Activated CD4-positive, alpha-beta memory T cell treated with anti-CD3 and anti-CD28 coated beads for 36 hours (primary cell): ENCODE data around the gene TPPP3. TPM values are rescaled to one million over a fixed set of nuclear protein-coding genes. Genes with fewer than 3 reads are reported as not detected.

Experiments used
- CTCF ChIA-PET: fragments of 350-600 bp; sonication (Branson Sonifier 250); formaldehyde crosslinking; loops from one replicate; lab custom pipeline; 2021; ENCODE audit warnings: antibody characterized with exemption, inconsistent platforms; lab: Charles Lee
- POLR2A ChIA-PET: fragments of 350-600 bp; sonication (Branson Sonifier 250); formaldehyde crosslinking; loops from one replicate; lab custom pipeline; 2021; ENCODE audit warnings: antibody characterized with exemption; lab: Charles Lee
- DNase-seq: peaks from one replicate; pipeline ENCODE4 v3.0.0-alpha.2; 2020
- H3K27ac Mint-ChIP-seq: one replicate; pipeline ENCODE4 v1.8.0; 2021; ENCODE audit warnings: mixed read lengths
- H3K27me3 Mint-ChIP-seq: one replicate; pipeline ENCODE4 v1.8.0; 2021; ENCODE audit warnings: mixed read lengths
- H3K36me3 Mint-ChIP-seq: one replicate; pipeline ENCODE4 v1.8.0; 2021; ENCODE audit warnings: mixed read lengths
- H3K4me1 Mint-ChIP-seq: one replicate; pipeline ENCODE4 v1.8.0; 2021; ENCODE audit warnings: low read depth, mixed read lengths
- H3K4me3 Mint-ChIP-seq: one replicate; pipeline ENCODE4 v1.8.0; 2021; ENCODE audit warnings: mild to moderate bottlenecking, mixed read lengths
- H3K9me3 Mint-ChIP-seq: one replicate; pipeline ENCODE4 v1.8.0; 2021; ENCODE audit warnings: mixed read lengths
- intact Hi-C: fragments of 100-400 bp; cut with micrococcal nuclease; formaldehyde crosslinking; loops from one replicate; pipeline ENCODE4 v1.15.1; 2023
- total RNA-seq, 2 experiments: library from RNA; stranded (reverse); gene quantifications; one replicate each; pipeline ENCODE4 v1.2.3, GENCODE V29; 2021

TPPP3 gene
- total RNA-seq: not detected

- ChIA-PET CTCF (interaction anchor here (0.6 to 1.7 kb wide), 13 partner anchors 11 to 167 kb away, joined by 3 to 9 read pairs (median 3); partner anchors contain the start of genes FHOD1, SLC9A5 and ZDHHC1), POLR2A (no interaction called here)
- H3K4me1 Mint-ChIP-seq: peaks cover 5% of the 10 kb centered on the region
- peak; percentile 60 for DNase-seq
- H3K4me3 Mint-ChIP-seq: peak within 1 kb of the TSS; percentile 36
- H3K27ac Mint-ChIP-seq: no peak within 1 kb of the TSS
- no peaks in the 10 kb centered on the region for H3K36me3 Mint-ChIP-seq
- intact Hi-C loops: no loop called here
- H3K9me3 Mint-ChIP-seq: no peaks in the 10 kb centered on the region
- peaks cover 26% of the 10 kb centered on the region for H3K27me3 Mint-ChIP-seq
Observed at GRCh38 chr16:67393111-67393787, at the start of gene TPPP3. Gene TPPP3 (minus strand): TSS chr16:67393498. CDS start chr16:67391111, 2,387 bp downstream.

GRCh38 chr16:67442581-67443255 lies 49.4 kb upstream of the TPPP3 start:
- no peaks in the 10 kb centered on the region for H3K9me3 Mint-ChIP-seq
- intact Hi-C loops: no loop called here
- H3K4me1 Mint-ChIP-seq: peaks cover 2% of the 10 kb centered on the region
- POLR2A ChIA-PET: no interaction called here
- no peaks in the 10 kb centered on the region for H3K27me3 Mint-ChIP-seq
- H3K36me3 Mint-ChIP-seq: peaks cover 6% of the 10 kb centered on the region
- DNase-seq: no peak
- H3K27ac Mint-ChIP-seq: no peak overlapping the region
- CTCF ChIA-PET: interaction anchor here (1.2 to 4.7 kb wide), 2 partner anchors 10 to 15 kb away, joined by 3 to 46 read pairs; no protein-coding TSS in a partner anchor
- H3K4me3 Mint-ChIP-seq: no peak overlapping the region

- DNase-seq: no peak
- Mint-ChIP-seq H3K4me3 (no peak overlapping the region), H3K4me1 (peaks cover 3% of the 10 kb centered on the region), H3K36me3 (peaks cover 6% of the 10 kb centered on the region), H3K27ac (no peak overlapping the region), H3K27me3 (no peaks in the 10 kb centered on the region), H3K9me3 (no peaks in the 10 kb centered on the region)
- intact Hi-C loops: no loop called here
- CTCF ChIA-PET: interaction anchor here (1.0 to 2.2 kb wide), 3 partner anchors 9 to 25 kb away, joined by 3 to 11 read pairs (median 3); no protein-coding TSS in a partner anchor
- POLR2A ChIA-PET: no interaction called here
Observed at GRCh38 chr16:67441907-67442306, 48.6 kb upstream of the TPPP3 start.

GRCh38 chr16:67441271-67441753 lies 48.0 kb upstream of the TPPP3 start:
- peaks cover 6% of the 10 kb centered on the region for H3K36me3 Mint-ChIP-seq
- POLR2A ChIA-PET: interaction anchor here (1.2 kb wide), 1 partner anchor 12 kb away, joined by 3 read pairs; no protein-coding TSS in a partner anchor
- no peak overlapping the region for H3K27ac Mint-ChIP-seq

GRCh38 chr16:67438824-67439393 lies 45.6 kb upstream of the TPPP3 start:
- no peaks in the 10 kb centered on the region for H3K9me3 Mint-ChIP-seq
- H3K36me3 Mint-ChIP-seq: peaks cover 6% of the 10 kb centered on the region
- CTCF ChIA-PET: interaction anchor here (1.4 to 1.6 kb wide), 2 partner anchors 8 to 11 kb away, joined by 5 read pairs; partner anchors contain the start of gene HSD11B2
- no peak overlapping the region for H3K27ac Mint-ChIP-seq
- intact Hi-C loops: no loop called here
- no peak overlapping the region for H3K4me3 Mint-ChIP-seq
- POLR2A ChIA-PET: interaction anchor here (0.6 kb wide), 1 partner anchor 184 kb away, joined by 3 read pairs; no protein-coding TSS in a partner anchor
- H3K4me1 Mint-ChIP-seq: peaks cover 3% of the 10 kb centered on the region
- no peaks in the 10 kb centered on the region for H3K27me3 Mint-ChIP-seq
- no peak for DNase-seq

More at GRCh38 chr16:67441271-67441753, 48.0 kb upstream of the TPPP3 start:
- no peak for DNase-seq
- no peaks in the 10 kb centered on the region for H3K27me3 Mint-ChIP-seq
- H3K9me3 Mint-ChIP-seq: no peaks in the 10 kb centered on the region
- intact Hi-C loops: no loop called here
- no peak overlapping the region for H3K4me3 Mint-ChIP-seq
- CTCF ChIA-PET: interaction anchor here (1.0 to 2.2 kb wide), 4 partner anchors 8 to 24 kb away, joined by 3 to 11 read pairs (median 4); partner anchors contain the start of gene HSD11B2
- H3K4me1 Mint-ChIP-seq: peaks cover 3% of the 10 kb centered on the region

- intact Hi-C loops: no loop called here
- no peaks in the 10 kb centered on the region for H3K9me3 Mint-ChIP-seq
- peaks cover 3% of the 10 kb centered on the region for H3K4me1 Mint-ChIP-seq
- DNase-seq: no peak
- POLR2A ChIA-PET: no interaction called here
- H3K4me3 Mint-ChIP-seq: no peak overlapping the region
- H3K27me3 Mint-ChIP-seq: no peaks in the 10 kb centered on the region
- H3K36me3 Mint-ChIP-seq: peaks cover 6% of the 10 kb centered on the region
- H3K27ac Mint-ChIP-seq: no peak overlapping the region
- CTCF ChIA-PET: interaction anchor here (1.4 to 1.6 kb wide), 2 partner anchors 8 to 10 kb away, joined by 5 read pairs; partner anchors contain the start of gene HSD11B2
Observed at GRCh38 chr16:67438098-67438791, 44.9 kb upstream of the TPPP3 start.

GRCh38 chr16:67437513-67437912 lies 44.2 kb upstream of the TPPP3 start:
- no peaks in the 10 kb centered on the region for H3K9me3 Mint-ChIP-seq
- H3K4me1 Mint-ChIP-seq: peaks cover 4% of the 10 kb centered on the region
- intact Hi-C loops: no loop called here
- H3K36me3 Mint-ChIP-seq: peaks cover 6% of the 10 kb centered on the region
- H3K27me3 Mint-ChIP-seq: no peaks in the 10 kb centered on the region
- ChIA-PET POLR2A (no interaction called here), CTCF (interaction anchor here (0.9 kb wide), 1 partner anchor 10 kb away, joined by 3 read pairs; no protein-coding TSS in a partner anchor)
- no peak overlapping the region for H3K4me3 Mint-ChIP-seq
- no peak overlapping the region for H3K27ac Mint-ChIP-seq
- peak; percentile 37 for DNase-seq

GRCh38 chr16:67436640-67437193 lies 43.4 kb upstream of the TPPP3 start:
- peaks cover under 1% of the 10 kb centered on the region for H3K27me3 Mint-ChIP-seq
- DNase-seq: no peak
- no peak overlapping the region for H3K27ac Mint-ChIP-seq
- ChIA-PET CTCF (interaction anchor here (1.2 kb wide), 1 partner anchor 9 kb away, joined by 3 read pairs; no protein-coding TSS in a partner anchor), POLR2A (no interaction called here)
- H3K4me1 Mint-ChIP-seq: peaks cover 7% of the 10 kb centered on the region
- H3K4me3 Mint-ChIP-seq: no peak overlapping the region
- intact Hi-C loops: no loop called here
- no peaks in the 10 kb centered on the region for H3K9me3 Mint-ChIP-seq
- H3K36me3 Mint-ChIP-seq: peaks cover 6% of the 10 kb centered on the region

- Mint-ChIP-seq H3K36me3 (peaks cover 6% of the 10 kb centered on the region), H3K4me3 (no peak overlapping the region), H3K27ac (no peak overlapping the region), H3K9me3 (no peaks in the 10 kb centered on the region), H3K4me1 (peaks cover 10% of the 10 kb centered on the region), H3K27me3 (peaks cover 4% of the 10 kb centered on the region)
- DNase-seq: no peak
- intact Hi-C loops: no loop called here
- ChIA-PET CTCF (interaction anchor here (1.2 kb wide), 1 partner anchor 8 kb away, joined by 3 read pairs; no protein-coding TSS in a partner anchor), POLR2A (no interaction called here)
Observed at GRCh38 chr16:67435758-67436164, 42.5 kb upstream of the TPPP3 start.

- Mint-ChIP-seq H3K27ac (no peak overlapping the region), H3K36me3 (peaks cover 1% of the 10 kb centered on the region), H3K27me3 (peaks cover 20% of the 10 kb centered on the region), H3K9me3 (no peaks in the 10 kb centered on the region), H3K4me3 (no peak overlapping the region), H3K4me1 (peaks cover 13% of the 10 kb centered on the region)
- CTCF ChIA-PET: interaction anchor here (1.4 kb wide), 1 partner anchor 9 kb away, joined by 3 read pairs; no protein-coding TSS in a partner anchor
- intact Hi-C loops: no loop called here
- no peak for DNase-seq
- POLR2A ChIA-PET: no interaction called here
Observed at GRCh38 chr16:67433131-67433719, 39.9 kb upstream of the TPPP3 start.
